AG08396 (cell line): ENCODE results near the gene CD247.

ENCODE experiments used
- DNase-seq: peaks from one replicate; pipeline ENCODE4 v3.0.0; 2012; ENCODE audit warnings: low spot score, mixed read lengths

Gene CD247

DNA sequence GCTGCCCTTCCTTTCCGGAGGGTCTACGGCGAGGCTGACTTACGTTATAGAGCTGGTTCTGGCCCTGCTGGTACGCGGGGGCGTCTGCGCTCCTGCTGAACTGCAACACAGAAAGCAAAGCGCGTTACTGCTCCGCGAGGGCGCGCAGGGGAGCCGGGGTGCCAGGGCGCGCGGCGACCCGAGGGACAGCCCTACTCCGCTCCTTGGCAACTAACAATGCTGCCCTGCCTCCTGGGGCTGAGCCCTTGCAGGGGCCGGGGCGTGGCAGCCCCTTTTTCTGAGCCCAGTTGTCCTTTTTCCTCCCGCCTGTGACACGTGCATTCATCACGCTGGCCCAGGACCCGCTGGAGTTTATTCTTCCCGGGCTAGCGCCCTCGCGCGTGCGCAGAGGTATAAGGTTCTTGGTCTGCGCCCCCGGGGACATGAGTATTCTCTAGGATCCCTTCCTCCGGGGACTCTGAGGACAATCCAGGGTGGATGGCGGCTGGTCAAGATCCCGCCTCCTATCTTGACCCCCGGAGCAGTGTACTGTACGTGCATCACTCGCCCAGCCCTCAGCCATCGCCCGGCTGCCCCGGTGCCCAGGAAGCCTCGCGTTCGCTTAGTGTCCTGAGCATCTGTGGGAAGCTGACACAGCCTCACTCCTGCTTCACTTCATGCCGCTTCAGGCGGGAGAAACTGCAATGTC, 78.9 kb downstream of the CD247 start:
- DNase-seq, result peak; percentile 59

GRCh38 chr1:167438171-167439138, 79.9 kb downstream of the CD247 start:
- DNase-seq, result no peak

DNA sequence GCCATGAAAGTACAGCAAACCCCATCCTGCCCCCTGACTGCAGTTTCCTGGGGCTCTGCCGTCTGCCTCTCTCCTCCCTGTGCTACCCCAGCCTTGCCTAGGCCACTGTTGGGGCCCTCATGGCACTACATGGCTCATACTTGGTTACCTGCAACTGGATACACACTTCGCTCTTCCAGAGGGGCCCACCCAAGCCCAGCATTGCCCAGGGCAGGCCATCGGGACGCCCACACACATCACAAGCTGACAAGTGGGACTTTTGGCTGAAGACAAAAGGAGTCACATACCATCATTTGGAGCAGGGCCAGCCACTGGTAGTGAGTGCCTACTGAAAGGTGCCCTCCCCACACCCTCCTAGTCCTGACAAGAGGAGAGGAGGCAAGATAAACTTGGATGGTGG, 82.8 kb downstream of the CD247 start:
- no peak for DNase-seq

GRCh38 chr1:167434306-167434705, 84.0 kb downstream of the CD247 start:
- DNase-seq, result no peak

- no peak for DNase-seq
These were observed 84.4 kb downstream of the CD247 start for GRCh38 chr1:167433884-167434283.

DNA sequence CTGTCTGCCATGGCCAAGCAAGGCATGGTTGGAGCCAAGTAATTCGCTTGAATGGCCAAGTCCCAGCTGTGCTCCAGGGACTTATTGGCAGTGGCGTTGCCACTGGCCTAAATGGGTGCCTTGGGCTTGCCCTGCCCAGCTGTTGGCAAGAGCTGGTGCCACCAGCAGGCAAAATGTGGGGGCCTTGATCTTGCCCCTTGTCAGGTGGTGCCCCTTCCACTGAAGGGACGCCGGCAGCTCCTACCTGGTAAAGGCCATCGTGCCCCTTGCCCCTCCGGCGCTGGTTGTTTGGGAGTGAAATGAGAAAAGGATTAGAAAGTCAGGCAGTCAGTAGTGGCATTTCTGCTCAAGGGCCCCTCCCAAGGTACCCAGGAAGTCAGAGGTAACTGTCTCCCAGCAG, 85.5 kb downstream of the CD247 start:
- no peak for DNase-seq

GRCh38 chr1:167431909-167432650, 86.2 kb downstream of the CD247 start:
- no peak for DNase-seq

- no peak for DNase-seq
These were observed 86.9 kb downstream of the CD247 start for GRCh38 chr1:167431261-167431908.

DNA sequence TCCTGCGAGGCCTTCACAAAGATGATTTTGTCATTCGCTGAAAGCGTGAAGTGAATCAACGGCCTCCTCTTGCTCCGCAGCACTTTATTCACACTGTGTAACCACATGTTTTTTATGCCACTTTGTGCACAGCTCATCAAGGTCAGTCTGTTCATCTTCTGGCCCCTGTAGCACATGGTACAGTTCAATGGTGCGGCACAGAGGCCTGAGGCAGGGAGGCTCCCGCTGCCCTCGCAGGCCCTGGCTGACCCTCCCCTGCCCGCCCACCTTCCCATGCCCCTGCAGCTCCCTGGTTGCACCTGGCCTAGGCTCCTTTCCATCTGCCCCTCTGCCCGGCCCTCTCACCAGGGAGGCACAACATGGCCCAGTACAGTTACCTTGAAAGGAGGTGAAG, 87.5 kb downstream of the CD247 start:
- no peak for DNase-seq

- DNase-seq, result no peak
These were observed 88.0 kb downstream of the CD247 start for GRCh38 chr1:167430134-167430848.

GRCh38 chr1:167429612-167430011, 88.7 kb downstream of the CD247 start:
- DNase-seq, result no peak

DNA sequence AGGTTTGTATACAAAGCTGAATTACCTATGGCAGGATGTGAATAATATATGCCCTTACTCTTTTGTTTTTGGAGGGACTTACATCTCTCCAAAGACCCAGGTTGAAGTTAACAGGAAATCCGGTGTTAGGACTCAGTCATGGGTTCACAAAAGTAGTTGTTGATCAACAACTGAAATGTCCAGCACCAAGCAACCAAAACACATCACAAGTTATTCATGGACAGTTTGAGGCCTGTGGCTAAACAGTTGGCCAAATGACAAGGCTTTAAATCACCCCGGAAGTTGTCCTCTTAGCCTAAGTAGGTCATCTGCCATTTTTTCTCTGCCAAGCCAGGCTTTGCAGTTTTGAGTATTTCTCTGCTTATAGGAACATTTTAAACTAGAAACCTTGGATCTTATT, 89.9 kb downstream of the CD247 start:
- no peak for DNase-seq

GRCh38 chr1:167427848-167428247, 90.5 kb downstream of the CD247 start:
- DNase-seq, result no peak

DNA sequence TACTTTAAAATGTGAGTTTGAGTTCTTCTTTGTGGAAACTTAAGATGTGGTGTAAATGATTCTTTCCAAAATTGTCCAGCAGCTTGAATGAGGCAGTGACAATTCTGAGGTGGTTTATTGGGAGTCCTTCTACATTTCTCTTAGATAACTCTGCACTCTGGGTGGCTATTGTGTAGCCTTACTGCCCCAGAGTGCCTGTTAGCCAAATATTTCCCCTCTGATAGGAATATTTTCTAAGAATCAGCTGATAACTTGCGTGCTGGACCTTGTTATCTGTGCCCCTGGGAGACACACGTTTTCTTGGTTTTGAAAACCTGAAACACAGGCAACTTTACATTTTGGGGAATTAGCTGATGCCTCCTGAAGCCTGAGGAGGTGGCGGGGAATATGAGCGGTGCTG, 91.6 kb downstream of the CD247 start:
- DNase-seq, result no peak

DNA sequence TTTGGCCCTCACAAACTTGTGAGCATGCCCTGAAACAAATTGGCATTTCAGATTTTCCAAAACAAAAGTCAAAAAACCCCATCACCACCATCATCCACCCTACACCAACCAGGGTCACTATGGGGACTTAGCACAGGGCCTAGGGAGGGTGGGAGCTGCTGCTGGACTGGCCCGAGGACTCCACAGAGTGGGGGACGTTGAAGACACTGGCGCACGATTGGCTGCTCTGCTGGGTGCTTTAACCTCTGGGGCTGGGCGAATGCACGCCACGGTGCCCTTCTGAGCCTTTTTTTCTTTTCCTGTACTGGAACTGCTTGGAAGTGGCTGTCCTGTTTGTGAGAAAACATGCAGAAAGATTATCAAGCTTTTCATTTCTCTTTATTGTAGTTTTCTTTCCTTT, 92.8 kb downstream of the CD247 start:
- no peak for DNase-seq

DNA sequence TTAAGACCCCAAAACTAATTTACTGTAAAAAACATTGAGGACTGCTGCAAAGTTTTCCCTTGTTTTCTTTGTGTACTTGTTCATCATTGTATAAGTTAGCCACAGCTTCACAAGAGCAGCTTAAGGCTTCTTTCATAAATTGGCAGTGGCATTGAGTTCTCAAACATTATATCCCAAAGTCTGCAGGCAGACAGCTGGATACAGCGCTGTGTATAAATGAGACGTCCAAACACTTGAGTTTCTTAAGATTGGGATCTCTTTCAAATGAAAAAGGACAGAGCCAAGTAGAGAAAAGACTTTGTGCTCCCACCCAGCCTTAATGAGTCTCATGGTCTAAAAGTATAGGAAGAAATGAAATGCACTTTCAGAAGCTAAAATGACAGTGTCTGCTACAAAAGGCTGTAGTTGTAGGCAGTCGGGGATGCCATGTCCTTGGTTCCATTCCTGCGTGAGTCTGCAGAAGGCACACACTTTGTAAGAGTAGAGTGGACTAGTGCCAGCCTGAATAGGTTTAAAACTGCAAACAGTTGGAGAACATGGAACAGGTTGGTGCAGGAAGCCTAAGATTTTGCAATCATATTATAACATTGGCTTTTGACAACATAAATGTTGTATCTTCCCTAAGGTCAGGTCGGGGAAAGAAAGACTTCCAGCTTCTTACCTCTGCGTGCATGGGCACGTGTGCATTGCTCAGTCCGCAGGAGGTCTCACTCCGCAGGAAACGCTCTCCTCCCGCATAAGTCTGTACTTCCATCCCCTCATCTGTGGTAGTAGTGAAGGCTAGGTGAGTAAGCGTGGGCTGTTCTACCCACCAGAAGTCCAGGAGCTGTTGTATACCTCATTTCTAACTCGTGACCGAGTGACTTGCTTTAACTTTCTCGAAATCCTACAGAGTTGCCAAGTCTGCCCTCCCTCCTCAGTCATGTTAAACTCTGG, 94.4 kb downstream of the CD247 start:
- DNase-seq, result no peak

DNA sequence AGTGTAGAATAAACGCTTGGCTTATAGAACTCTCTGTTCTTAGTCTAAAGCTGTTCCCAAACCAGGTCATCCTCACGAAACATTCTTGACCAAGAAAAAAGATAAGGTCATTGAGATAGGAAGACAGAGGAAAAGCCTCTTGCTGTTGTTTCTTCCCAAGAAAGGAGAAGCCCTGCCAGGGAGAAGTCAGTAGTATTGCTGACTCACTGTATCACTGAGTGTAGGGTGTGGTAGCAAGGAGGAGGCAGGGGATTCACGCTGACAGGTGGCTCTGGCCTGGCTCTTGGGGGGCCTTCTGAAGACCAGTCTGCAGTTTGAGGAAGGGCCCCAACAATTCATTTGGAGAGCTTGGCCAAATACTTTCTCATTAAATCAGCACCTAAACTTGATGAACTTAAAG, 97.8 kb downstream of the CD247 start:
- no peak for DNase-seq

DNA sequence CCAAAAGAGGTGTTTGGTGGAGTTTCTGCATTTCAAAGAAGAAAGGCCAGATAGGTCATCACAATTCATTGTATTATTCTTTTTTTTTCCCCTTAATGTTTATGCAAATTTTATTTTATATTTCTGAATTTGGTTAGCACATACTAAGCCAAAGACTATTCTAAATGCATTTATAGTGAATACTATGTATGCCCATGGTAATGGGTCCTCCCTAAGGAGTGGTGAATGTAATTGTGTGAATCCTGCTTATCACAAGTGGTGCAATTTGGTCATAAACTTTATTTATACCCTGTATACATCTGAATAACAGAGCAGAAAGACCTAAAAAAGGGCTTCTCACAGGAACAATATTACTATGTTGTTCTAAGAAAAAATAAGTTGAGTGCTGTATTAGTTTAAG, 99.1 kb downstream of the CD247 start:
- DNase-seq, result no peak

DNA sequence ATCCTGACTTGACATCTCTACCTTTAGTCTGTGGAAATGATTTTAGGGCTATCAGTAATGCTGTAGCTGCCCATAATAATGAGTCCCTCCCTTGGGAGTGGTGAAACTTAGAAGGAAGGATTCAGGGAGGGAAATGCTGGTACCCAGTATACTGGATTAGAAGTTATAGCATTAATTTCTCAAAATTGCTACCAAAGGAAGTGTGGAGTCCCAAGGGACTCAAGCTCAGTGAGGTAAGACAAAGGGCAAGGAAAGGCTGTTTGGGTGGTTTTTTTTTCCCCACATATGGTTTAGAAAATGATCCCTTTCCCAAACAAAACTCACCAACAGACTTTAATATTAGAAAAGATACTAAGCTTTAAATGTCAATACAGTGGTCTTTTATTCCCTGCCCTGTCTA, 99.9 kb downstream of the CD247 start:
- DNase-seq, result no peak

- DNase-seq, result no peak
These were observed 101.8 kb downstream of the CD247 start for GRCh38 chr1:167416506-167416905.
